Parathyroid adenoma (tissue), 2 donors: ENCODE data around the gene PMP22.
A peak's percentile ranks its signal among the peaks of the same experiment; 100 is the strongest.

Source experiments
- H2AFZ ChIP-seq: fragments of 300-600 bp; sonication (generic); one replicate; pipeline ENCODE4 v1.7.0; 2017; ENCODE audit warnings: antibody characterized with exemption, mild to moderate bottlenecking
- H3K27ac ChIP-seq: fragments of 300-600 bp; sonication (generic); one replicate; pipeline ENCODE4 v1.7.0; 2017
- H3K27me3 ChIP-seq: fragments of 300-600 bp; sonication (generic); one replicate; pipeline ENCODE4 v1.7.0; 2017; ENCODE audit warnings: low read length; ENCODE audit not compliant: control insufficient read depth, insufficient read depth
- H3K36me3 ChIP-seq: fragments of 300-600 bp; sonication (generic); one replicate; pipeline ENCODE4 v1.7.0; 2017; ENCODE audit warnings: low read length; ENCODE audit not compliant: control insufficient read depth, insufficient read depth
- H3K4me1 ChIP-seq: fragments of 300-600 bp; sonication (generic); one replicate; pipeline ENCODE4 v1.7.0; 2017; ENCODE audit warnings: control low read depth
- H3K4me2 ChIP-seq: fragments of 300-600 bp; sonication (generic); one replicate; pipeline ENCODE4 v1.7.0; 2017; ENCODE audit warnings: low read length
- H3K4me3 ChIP-seq: fragments of 300-600 bp; sonication (generic); one replicate; pipeline ENCODE4 v1.7.0; 2017; ENCODE audit warnings: low read depth, low read length
- H3K79me2 ChIP-seq: fragments of 300-600 bp; sonication (generic); one replicate; pipeline ENCODE4 v1.7.0; 2017; ENCODE audit warnings: control low read depth
- H3K9ac ChIP-seq: fragments of 300-600 bp; sonication (generic); one replicate; pipeline ENCODE4 v1.7.0; 2017; ENCODE audit warnings: mild to moderate bottlenecking
- H3K9me3 ChIP-seq: fragments of 300-600 bp; sonication (generic); one replicate; pipeline ENCODE4 v1.7.0; 2017; ENCODE audit warnings: low read length; ENCODE audit not compliant: control insufficient read depth
- TF ChIP-seq, protein P1 (sequence below): fragments of 300-600 bp; sonication (generic); IDR thresholded peaks from one replicate; pipeline ENCODE4 v1.7.0; 2017; ENCODE audit warnings: antibody characterized with exemption, mild to moderate bottlenecking
- donor health status: primary hyperparathyroidism.

Gene PMP22

DNA sequence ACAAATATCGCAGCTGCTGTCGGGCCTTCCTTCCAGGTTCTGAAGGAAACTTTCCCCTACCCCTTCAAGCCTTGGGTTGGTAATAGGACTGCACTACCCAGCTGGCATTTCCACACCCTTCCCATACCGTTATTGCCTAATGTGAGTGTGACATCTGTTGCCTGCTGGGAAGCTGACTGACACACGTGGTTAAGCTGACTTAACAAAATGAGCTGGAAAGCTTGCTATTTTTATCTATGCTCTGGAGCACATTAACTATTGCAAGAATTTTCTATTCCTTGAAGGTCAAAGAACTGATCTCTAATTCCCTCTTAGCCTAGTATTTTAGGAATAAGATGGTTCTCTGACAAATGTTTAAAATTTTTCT, 79.5 kb downstream of the PMP22 start:
- no peaks in the 10 kb centered on the region for H3K36me3 ChIP-seq
- H3K4me2 ChIP-seq, result peak overlapping the region; percentile 50
- H3K4me3 ChIP-seq, result no peak overlapping the region
- no peak overlapping the region for H3K27ac ChIP-seq
- no peaks in the 10 kb centered on the region for H3K27me3 ChIP-seq
- no peaks in the 10 kb centered on the region for H3K9me3 ChIP-seq
- TF ChIP-seq, protein P1, sequence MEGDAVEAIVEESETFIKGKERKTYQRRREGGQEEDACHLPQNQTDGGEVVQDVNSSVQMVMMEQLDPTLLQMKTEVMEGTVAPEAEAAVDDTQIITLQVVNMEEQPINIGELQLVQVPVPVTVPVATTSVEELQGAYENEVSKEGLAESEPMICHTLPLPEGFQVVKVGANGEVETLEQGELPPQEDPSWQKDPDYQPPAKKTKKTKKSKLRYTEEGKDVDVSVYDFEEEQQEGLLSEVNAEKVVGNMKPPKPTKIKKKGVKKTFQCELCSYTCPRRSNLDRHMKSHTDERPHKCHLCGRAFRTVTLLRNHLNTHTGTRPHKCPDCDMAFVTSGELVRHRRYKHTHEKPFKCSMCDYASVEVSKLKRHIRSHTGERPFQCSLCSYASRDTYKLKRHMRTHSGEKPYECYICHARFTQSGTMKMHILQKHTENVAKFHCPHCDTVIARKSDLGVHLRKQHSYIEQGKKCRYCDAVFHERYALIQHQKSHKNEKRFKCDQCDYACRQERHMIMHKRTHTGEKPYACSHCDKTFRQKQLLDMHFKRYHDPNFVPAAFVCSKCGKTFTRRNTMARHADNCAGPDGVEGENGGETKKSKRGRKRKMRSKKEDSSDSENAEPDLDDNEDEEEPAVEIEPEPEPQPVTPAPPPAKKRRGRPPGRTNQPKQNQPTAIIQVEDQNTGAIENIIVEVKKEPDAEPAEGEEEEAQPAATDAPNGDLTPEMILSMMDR, result no peak
- H3K79me2 ChIP-seq, result no peaks in the 10 kb centered on the region
- no peak overlapping the region for H2AFZ ChIP-seq
- H3K4me1 ChIP-seq, result no peaks in the 10 kb centered on the region
- H3K9ac ChIP-seq, result no peak overlapping the region

- H3K36me3 ChIP-seq, result no peaks in the 10 kb centered on the region
- H3K4me2 ChIP-seq, result peak overlapping the region; percentile 50
- no peaks in the 10 kb centered on the region for H3K79me2 ChIP-seq
- no peaks in the 10 kb centered on the region for H3K9me3 ChIP-seq
- no peaks in the 10 kb centered on the region for H3K4me1 ChIP-seq
- H3K27me3 ChIP-seq, result no peaks in the 10 kb centered on the region
- H3K27ac ChIP-seq, result no peak overlapping the region
- no peak overlapping the region for H3K9ac ChIP-seq
- no peak overlapping the region for H2AFZ ChIP-seq
- no peak overlapping the region for H3K4me3 ChIP-seq
- TF ChIP-seq, protein P1, result no peak
These were observed 80.1 kb downstream of the PMP22 start for GRCh38 chr17:15184872-15185624.

GRCh38 chr17:15181816-15182215, 83.3 kb downstream of the PMP22 start:
- no peak overlapping the region for H3K9ac ChIP-seq
- H3K27ac ChIP-seq, result no peak overlapping the region
- no peaks in the 10 kb centered on the region for H3K79me2 ChIP-seq
- no peaks in the 10 kb centered on the region for H3K9me3 ChIP-seq
- no peak overlapping the region for H2AFZ ChIP-seq
- no peaks in the 10 kb centered on the region for H3K4me1 ChIP-seq
- H3K27me3 ChIP-seq, result no peaks in the 10 kb centered on the region
- no peak overlapping the region for H3K4me2 ChIP-seq
- TF ChIP-seq, protein P1, result no peak
- H3K36me3 ChIP-seq, result no peaks in the 10 kb centered on the region
- no peak overlapping the region for H3K4me3 ChIP-seq

- H3K36me3 ChIP-seq, result no peaks in the 10 kb centered on the region
These were observed 83.8 kb downstream of the PMP22 start for GRCh38 chr17:15181333-15181732.

More at GRCh38 chr17:15181333-15181732, 83.8 kb downstream of the PMP22 start:
- no peak overlapping the region for H3K4me3 ChIP-seq
- no peak overlapping the region for H2AFZ ChIP-seq
- no peak overlapping the region for H3K27ac ChIP-seq
- no peak overlapping the region for H3K4me2 ChIP-seq
- no peaks in the 10 kb centered on the region for H3K4me1 ChIP-seq
- no peak overlapping the region for H3K9ac ChIP-seq
- TF ChIP-seq, protein P1, result no peak
- H3K9me3 ChIP-seq, result no peaks in the 10 kb centered on the region
- no peaks in the 10 kb centered on the region for H3K27me3 ChIP-seq
- no peaks in the 10 kb centered on the region for H3K79me2 ChIP-seq
